ENCODE measurements around the gene PTPRG.

The PTPRG gene

DNA sequence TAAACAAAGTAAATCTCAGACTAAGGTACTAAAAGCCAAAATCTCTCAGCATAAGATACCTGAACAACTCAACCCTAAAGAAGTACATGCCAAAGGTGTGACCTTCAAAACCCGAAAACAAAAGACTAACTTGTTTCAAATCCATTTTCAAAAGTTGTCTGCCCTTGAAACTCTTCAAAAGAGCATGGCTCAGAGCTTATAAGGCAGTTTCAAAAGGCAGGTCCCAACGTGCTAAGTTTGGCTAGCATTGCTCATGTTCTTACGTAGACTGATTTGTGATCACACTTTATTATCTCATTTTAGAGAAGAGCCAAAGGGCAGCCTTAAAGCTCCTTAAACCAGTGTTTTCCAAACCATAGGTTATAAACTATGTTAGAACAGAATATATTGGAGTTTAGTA is 699.8 kb downstream of the PTPRG start:
- peak; percentile 52 for DNase-seq

DNA sequence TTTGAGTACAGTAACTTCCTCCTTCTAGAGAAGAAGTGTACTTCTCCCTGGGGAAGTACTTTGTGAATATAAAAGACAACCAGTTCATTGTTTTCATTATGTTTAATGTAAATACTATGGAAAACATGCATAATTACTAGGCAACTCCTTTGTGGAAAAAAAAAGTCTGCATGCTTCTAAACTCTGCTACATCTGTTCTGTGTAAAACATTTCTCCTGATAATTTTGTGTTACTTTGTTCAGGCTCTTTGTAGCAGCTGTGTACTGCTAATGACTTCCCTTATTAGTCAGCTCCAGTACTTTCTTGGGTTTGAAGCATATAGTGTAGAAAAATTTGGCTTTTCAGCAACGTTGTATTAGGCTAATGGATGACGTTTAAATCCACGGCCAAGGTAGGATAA is 700.4 kb downstream of the PTPRG start:
- DNase-seq, result no peak

DNA sequence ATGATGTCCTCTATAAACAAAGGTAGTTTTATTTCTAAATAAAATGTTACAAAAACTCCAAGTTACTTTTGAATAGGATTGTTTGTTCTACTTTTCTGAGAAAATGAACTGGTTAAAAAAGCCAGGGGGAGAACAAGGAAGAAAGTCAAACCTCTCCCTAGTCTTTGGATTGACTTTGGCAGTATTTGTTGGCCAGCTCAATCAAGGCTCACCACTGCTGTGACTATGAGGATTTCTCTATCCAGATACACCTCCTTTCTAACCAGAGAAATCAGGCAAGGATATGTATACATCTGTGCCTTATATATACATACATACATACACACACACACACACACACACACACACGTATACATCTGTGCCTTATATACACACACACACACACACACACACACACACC is 704.2 kb downstream of the PTPRG start:
- no peak for DNase-seq

DNA sequence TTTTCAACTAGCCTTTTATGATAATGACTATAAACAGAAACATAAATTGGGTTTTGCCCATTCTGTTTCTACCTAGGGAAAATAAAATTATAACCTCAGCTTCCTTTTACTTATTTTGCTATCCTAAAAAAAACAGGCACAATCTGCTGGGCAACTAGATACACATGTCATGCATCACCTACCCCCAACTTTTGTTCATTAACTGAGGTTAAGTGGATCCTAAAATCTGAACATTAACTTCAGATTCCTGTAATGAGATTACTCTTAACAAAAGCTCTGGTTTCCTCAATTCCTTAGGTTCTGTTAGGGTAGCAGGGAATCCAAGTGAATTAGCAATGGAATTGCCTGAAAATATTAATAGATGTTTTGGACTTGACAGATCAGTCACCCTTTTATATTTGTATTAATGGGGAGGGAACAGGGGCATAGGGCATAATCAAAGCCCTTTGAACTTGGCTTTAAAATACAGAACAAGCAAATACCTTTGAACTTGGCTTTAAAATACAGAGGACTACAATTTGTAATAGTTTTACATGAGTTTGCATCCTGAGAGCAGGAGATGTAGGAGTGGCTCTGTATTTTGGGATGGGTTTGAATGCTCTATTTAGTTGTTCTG is 705.4 kb downstream of the PTPRG start:
- no peak for DNase-seq

DNA sequence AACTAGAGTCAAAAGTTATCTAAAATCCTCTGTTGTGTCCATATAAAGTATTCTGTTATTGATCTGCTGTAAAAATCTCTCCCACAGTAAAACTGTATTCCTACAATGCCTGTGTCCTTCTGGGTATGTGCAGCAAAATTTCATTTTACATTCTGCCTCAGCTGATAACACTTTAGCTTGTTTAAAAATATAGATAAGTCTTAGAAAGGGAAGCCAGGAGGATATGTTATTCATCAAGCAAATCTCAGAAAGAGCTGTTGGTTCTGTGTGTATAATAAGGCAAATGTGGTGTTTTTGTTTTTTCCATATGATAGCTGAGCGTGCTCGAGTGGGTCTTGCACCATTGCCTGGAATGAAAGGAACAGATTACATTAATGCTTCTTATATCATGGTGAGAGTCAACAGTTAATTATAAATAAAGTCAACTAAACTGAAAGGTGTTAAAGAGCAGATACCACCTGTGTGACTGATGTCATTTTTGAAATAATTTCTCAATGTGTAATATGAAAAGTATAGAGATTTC is 715.3 kb downstream of the PTPRG start:
- no peak for DNase-seq

DNA sequence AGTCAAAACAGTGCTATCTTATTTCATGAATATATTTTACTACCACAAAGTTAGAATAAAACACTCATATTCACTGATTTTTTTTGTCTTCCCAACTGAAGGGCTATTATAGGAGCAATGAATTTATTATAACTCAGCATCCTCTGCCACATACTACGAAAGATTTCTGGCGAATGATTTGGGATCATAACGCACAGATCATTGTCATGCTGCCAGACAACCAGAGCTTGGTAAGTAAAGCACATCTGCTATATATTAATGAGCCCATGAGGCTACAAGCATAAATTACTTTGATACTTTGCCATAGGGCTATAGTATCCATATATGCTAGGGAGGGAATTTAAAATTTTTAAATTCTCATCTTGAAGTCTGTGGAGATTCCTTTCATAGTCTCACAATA is 716.1 kb downstream of the PTPRG start:
- no peak for DNase-seq

DNA sequence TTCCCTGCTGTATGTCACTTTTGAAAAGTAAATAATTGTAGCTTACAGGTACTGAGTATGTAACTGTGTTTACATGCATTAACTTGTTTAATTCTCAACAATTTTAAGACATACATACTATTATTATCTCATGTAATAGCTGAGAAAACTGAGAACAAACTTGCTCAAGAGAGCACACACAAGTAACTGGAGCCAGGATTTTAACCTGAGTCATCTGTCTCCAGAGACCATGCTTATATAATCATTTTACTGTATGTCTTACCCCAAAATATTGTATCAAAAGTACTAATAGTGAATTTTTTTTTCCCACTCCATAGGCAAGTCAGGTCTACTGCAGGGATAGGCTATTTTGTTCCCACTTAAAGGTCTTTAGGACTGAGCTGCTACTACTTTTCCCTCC is 716.6 kb downstream of the PTPRG start:
- no peak for DNase-seq

DNA sequence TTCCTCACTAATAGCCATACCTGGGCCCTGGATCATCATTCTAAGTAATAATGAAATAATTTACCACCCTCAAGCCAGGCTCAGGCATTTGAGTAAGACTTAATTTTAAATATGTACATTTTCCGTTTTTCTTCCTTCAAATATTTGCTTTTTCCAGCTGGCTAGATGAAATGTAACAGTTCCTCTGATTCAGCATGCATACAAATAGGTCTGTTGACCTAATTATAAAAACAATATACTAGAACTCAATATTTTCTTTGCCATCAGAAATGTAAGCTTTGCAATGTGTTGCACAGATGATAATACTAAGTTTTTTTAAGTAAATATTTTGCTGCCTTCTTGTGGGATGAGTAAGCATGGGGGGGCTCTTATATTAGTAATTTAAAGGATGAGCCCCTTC is 720.4 kb downstream of the PTPRG start:
- no peak for DNase-seq

DNA sequence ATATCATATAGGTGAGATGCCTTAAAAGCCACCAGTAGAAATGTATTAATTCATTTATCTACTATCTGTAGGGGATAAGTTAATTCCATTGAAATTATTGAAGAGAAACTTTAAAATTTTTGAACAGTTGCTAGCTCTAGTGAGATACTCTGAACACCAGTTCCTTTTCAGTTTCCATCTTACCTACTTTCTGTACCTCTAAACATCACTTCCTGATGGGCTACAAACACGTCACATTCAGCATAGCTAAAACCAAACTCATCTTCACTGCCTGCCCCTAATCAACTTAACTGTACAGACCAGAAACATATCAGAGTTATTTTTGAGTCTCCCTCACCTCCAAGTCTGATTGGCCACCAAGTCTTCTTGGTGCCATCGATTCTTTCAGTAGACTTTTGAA is 723.1 kb downstream of the PTPRG start:
- DNase-seq, result no peak

DNA sequence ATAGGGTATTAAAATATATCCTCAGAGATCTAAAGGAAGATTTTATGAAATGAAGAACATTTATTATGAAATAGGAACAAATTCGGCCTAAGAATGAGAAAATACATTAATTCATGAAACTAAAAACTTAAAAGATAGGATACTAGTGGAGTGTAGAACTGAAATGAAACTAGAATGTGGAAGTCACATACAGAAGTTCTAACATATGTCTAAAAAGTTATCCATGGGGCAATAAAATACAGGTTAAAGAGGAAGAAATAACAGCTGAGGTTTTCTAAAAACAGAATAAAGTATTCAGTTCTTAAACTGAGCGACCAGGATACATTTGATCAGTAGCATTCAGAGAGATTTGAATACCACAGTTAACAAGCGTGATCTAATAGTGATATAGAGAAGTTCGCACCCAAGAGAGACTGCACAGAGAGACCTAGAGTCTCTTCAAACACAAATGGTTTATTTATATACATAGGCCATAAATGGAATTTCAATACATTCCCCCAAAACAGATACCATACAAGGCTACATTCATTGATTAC is 726.1 kb downstream of the PTPRG start:
- DNase-seq, result no peak

DNA sequence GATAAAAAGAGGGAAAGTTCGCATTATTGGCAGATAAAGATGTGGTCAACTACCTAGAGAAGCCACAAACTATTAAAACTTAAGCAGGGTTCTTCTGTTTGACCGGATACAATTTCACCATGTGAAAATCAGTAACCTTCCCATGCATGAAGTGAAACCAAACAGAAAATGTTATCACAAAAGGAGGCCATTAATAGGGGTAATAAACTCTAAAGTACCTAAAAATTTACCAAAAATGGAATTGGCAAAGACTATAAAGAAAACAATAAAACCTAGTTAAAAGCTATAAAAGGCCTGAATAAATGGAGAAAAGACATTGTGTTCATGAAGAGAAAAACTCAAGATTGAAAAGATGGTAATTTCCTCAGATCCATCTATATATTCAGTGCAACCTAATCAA is 728.6 kb downstream of the PTPRG start:
- no peak for DNase-seq

DNA sequence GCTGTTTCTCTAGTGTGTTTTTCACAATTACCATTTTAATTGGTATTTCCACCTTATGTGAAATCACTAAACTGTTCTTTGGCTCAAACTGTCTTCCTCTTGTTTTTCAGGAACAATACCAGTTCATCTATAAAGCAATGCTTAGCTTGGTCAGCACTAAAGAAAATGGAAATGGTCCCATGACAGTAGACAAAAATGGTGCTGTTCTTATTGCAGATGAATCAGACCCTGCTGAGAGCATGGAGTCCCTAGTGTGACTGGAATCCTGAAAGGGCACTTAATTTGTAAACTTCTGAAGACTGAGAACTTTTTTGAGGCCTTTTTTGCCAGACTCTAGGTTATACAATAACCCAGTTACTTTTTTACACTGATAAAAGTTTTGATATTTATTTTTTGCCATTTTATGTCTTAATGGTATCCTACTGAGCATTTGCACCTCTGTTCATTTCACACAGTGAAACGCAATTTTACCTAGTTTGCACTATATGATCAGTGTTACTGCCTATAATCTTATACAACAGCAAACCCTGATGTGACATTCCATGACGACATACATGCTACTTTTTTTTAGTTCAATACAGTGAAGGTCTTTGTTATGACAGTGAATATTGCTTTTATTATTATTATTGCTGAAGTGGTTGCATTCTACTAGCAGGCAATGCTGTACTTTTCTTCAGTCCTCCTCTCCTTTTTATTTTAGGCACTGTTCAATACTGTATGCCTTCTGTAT is 731.8 kb downstream of the PTPRG start:
- no peak for DNase-seq

DNA sequence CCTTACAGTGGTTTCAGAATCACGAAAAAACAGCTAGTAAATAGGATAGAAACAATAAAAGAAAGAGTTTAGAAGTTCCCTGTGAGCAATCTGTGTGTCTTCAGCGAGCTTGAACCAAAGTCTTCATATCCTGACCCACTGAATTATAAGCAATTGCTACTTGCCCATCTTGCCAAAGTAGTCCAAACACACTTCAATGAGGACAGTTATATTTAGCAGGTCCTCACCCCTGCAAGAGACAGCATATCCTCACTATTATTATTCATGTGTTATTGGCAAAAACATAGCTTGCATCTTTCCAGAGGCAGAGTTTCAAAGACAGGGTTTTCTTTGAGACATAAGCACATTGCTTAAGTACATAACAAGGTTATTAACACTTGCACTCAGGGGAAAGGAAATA is 734.2 kb downstream of the PTPRG start:
- no peak for DNase-seq

DNA sequence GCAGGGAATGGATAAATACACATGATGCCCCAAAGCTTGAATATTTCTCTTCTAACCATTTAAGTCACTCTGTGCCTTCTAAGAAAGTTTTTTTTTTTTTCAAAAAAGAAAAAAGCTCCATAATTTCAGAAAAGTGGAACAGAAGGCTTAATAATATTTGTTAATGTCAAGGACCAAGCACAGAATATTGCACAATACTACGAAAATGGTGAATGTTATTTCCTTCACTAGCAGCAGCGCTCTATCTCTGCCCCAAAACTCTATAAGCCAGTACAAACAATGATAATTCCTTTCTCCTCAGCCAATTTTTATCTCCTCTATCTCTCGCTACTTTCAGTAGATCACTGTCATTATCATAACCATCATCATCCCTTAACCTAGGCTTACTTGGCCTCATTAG is 739.2 kb downstream of the PTPRG start:
- DNase-seq, result no peak

DNA sequence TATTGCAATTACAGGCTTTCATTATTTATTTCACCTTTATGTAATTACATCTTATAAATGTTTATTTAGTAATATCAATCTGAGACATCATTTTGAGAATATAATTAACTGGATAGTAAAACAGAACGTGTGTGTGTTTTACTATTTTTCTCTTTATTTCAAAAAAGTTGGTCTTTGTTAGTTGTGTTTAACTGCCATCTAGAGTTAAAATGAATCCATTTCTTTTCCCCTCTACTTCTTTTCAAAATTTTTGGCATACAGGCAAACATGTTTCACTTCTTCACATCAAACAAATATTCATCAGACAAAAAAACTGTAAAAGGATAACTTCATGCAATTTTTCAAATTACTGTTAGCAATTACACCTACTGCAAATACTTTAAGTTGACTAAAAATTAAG is 750.8 kb downstream of the PTPRG start:
- no peak for DNase-seq

DNA sequence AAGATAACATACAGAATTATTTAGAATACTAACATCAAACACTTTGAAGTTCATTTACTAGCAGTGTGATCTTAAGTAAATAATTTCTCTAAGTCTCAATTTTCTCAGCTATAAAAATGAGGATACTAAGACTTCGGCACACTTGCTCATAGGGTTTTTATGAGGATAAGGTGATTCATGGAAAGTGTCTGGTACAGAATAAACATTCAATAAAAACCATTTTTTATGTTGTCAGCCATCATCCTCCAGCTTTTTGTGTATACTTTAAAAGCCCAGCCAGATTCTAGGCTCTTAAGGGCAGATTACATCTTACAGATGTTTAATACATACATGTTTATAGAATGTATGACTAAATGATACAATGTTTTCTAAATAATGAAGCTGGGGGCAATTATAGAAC is 755.2 kb downstream of the PTPRG start:
- no peak for DNase-seq

DNA sequence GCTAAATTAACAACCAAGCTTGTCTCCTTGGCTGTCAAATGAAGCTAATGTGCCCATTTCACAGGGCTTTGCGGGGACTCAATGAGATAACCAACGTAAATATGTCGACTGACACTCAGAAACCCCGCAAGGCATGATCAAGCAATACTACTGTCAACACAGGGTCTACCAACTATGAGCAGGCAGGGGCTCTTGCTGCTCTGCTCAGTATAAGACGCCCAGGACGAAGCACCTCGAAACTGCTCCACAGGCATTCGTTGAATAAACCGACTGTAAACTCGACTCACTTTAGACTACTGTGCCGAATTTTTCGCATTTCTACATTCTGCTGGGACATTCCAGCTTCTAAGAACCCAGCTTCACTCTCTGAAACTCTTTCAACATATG is 757.0 kb downstream of the PTPRG start:
- DNase-seq, result no peak

DNA sequence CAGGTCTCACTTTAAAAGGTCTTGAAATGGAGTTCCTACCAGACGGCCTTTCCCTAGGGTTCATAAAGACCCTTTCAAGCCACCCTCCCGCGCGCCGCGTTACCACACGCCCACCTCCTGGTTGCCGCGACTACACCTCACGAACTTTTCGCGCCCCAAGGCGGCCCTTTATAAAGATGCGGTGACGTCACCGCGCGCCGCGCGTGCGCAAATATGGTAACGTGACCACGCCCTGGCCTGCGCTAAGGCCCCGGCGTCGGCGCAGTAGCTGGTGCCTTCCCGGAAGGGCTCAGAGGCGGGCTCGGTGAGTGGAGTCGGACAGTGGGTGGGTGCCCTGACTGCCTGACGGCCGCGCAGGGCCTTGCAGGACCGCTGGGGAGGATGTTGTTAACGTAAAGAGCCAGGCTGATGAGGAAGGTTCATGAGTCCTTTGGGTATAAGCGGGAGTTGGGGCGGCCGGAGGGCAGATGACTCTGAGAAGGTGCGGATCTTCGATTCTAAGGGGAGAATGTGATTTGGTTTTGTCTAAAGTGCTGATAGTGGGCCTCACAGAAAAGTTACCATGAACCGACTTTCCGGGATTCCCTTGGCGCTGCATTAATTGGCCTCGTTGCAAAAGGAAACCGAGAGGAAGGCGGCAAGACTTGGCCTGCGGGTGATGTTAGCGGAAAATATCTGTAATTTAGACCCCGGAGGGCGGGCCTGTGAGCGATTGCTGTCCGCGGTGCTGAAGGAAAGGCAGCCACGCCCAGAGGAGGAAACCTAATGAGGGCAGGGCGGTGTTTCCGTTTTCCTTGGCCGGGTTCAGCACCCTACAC is 757.6 kb downstream of the PTPRG start:
- DNase-seq, result peak; percentile 68

DNA sequence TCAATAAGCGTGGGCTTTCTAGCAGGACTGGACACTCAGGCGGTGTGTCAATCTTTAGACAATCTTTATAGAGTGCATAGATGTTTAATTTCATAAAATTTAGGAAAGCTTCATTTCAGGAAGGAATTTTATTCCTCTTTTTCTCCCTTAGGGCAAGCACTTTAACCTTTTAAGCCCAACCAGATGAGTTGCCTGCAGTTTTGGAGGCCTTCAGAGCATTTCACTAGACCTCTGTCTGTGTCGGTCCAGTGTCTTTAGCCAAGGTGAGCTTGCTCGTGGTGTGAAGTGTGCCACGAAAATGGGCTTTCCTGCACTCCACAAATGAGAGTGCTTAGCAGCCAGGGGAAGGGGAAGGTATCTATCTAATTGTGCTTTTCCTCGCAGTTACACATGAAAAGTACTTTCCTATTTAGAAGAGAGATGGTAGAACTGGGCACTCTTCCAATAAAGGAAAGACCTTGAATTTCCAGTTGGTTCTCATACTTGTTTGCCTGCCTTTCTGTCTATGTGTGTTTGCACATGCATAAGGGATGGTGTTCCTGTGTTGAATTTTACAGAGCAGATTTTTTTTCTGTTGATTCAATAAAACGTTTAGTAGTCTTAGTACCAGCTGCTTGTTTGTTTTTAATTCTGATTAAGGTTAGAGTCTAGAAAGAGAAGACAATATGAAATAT is 758.3 kb downstream of the PTPRG start:
- peak; percentile 45 for DNase-seq

DNA sequence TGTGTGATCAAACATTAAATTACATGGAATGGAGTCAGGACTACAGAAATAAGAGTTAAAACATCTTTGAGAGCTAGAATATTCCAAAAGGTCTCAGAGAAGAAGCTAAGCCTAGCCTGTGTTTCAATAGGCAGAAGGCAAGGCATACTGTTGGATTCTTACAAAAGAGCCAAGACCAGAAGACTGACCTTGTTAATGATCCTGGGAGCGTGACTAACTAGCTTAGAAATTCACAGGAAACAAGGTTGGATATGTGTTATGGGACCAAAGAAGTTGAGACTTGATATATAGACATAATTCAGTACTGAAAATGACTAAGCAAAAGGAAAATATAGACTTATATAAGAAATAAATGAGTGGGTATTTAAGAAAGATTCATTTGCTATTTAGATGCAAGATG is 761.9 kb downstream of the PTPRG start:
- no peak for DNase-seq

DNA sequence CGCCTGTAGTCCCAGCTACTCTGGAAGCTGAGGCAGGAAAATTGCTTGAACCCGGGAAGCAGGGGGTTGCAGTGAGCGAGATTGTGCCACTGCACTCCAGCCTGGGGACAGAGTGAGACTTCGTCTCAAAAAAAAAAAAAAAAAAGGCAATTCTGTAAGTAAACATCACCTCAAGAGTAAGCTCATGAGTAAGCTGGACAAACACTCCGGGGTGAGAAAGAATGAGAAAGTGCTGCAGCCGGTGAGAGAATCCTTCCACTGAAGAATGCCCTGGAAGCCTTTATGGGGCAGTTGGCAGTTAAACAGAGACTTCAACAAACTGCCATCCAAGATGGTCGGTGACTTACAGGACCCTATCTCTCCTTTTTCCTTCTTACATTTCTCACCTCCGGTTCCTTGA is 764.5 kb downstream of the PTPRG start:
- DNase-seq, result peak; percentile 4

DNA sequence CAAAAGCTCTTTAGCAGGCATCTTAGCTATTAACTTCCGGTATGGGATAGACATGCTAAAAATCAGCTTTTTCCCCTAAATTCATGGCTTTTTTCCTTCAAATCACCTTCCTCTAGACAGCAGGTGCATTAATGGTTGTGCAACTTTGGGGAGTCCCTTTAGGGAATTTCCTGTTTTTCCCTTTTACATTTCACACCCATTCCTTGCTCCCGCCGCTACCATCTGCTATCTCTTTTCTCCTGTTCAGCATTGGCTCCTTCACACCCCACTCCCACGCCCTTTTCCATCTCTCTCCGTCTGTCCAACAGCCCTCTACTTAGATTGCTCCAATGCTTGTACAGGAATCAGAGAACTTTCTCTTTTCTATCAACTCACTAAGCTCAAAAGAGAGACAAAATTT is 768.6 kb downstream of the PTPRG start:
- DNase-seq, result no peak

DNA sequence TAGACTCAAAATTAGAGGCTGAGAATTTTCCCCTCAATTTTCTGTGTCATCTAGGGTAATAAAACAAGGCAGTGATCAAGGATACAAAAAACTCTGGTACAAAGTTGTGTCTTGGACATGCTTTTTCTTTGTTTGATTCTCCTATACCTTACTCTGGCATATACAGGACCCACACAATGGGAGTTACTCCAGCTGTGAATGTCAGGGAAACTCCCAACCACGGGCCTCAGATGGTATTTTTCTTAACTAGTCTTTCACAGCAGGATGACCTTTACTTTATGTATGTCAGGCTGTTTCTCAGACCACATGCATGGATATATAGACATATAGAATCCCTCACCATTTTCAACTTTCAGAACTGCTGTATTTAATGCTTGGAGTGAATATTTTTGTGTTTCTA is 770.6 kb downstream of the PTPRG start:
- DNase-seq, result no peak

All from NCI-H146 (cell line).